ENCODE measurements around the gene RGS7BP.

RGS7BP gene

DNA sequence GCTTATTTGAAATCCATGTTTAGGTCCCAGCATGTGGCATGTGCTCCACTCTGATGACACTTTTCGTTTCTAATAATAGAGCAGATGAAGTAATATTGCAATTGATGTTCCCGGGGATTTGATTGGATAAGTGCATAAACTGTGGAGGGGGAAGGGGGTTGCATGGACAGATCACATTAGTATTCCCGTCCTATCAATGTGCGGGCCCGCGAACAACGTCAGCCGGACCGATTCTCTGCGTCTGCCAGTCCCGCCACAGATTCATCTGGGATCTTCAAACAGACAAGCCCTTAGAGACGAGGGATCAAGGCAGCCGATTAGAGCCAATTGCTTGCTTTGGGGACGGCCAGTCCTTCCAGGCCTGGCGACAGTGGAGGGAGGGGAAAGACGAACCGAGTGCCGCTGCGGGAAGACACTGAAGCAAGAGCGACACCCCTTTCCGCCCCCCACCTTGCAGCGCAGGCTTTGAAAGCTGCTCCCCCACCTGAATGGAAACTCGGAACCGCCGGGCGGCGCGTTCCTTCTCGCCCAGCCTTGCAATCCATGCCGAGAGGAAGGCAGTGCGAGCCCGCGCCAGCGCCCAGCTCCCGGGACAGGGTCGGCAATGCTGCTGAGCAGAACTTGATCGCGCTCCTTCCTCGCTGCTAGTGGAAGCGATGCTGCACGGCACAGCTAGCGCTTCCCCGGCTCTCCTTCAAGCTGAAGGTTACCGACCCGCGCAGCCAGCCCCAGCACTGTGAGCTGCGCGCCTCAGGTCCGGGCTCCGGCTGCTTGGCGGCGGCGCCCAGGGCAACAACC lies at the start of gene RGS7BP:
Gene RGS7BP, plus strand, starts transcription at position 247 of the 798 bp plus-strand sequence. CDS start 610 bp downstream, outside the sequence.
- H3K27ac ChIP-seq (ENCODE audit: low read depth, low read length), result no peak within 1 kb of the TSS

DNA sequence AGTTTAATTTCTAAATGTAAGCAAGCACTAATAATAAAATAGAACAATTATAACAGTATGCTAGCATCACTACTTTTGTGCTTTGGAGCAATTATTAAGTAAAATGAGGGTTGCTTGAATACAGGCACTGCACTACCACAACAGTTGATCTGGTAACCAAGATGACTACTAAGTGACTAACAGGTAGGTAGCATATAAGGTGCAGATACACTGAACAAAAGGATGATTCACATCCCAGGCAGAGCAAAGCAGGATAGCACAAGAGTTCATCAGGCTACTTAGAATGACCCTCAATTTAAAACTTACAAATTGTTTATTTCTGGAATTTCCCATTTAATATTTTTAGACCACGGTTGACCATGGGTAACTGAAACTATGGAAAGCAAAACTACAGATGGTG lies 48.0 kb upstream of the RGS7BP start:
- H3K27ac ChIP-seq (ENCODE audit: low read depth, low read length), result no peak overlapping the region
- H3K4me1 ChIP-seq (ENCODE audit: insufficient read depth, low read length), result no peaks in the 10 kb centered on the region
- H3K27me3 ChIP-seq (ENCODE audit: control insufficient read depth in 1 of 2, insufficient read depth in 2 of 2, low read length in 2 of 2), result no peaks in the 10 kb centered on the region
- no peak overlapping the region for H3K4me3 ChIP-seq (ENCODE audit: low read depth in 1 of 2, low read length in 2 of 2)
- H3K36me3 ChIP-seq (ENCODE audit: insufficient read depth, low read length), result no peaks in the 10 kb centered on the region
- no peak overlapping the region for H3K9ac ChIP-seq (ENCODE audit: low read length)
- H3K9me3 ChIP-seq (ENCODE audit: low read length), result no peaks in the 10 kb centered on the region

More for the DNA sequence above, at the start of gene RGS7BP:
- Histone ChIP-seq H3K9ac (ENCODE audit: low read length) (no peak within 1 kb of the TSS), H3K9me3 (ENCODE audit: low read length) (no peaks in the 10 kb centered on the region), H3K27me3 (ENCODE audit: control insufficient read depth in 1 of 2, insufficient read depth in 2 of 2, low read length in 2 of 2) (peaks cover 3 to 24% of the 10 kb centered on the region in 2 donors), H3K4me3 (ENCODE audit: low read depth in 1 of 2, low read length in 2 of 2) (peak within 1 kb of the TSS in 1 of 2 donors; percentile 35), H3K4me1 (ENCODE audit: insufficient read depth, low read length) (no peaks in the 10 kb centered on the region), H3K36me3 (ENCODE audit: insufficient read depth, low read length) (no peaks in the 10 kb centered on the region)

DNA sequence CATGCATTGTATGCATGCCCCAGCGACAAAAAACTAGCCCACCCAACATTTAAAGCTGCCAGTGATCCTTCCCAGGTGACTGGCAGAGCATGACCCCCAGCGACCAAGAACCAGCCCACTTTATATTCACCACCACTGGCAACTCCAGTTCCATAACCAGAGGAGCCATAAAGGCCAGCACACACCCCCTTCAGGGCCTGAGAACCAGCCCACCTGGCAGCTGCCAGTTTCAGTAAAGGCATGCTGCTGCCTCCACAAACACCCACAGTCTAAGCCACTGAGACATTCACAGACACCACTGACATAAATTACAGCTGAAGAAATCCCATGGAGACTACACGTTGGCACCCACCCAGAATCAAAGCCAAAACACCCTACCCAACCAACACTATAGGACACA lies 46.9 kb upstream of the RGS7BP start:
- no peaks in the 10 kb centered on the region for H3K27me3 ChIP-seq (ENCODE audit: control insufficient read depth in 1 of 2, insufficient read depth in 2 of 2, low read length in 2 of 2)
- H3K4me1 ChIP-seq (ENCODE audit: insufficient read depth, low read length), result no peaks in the 10 kb centered on the region
- no peaks in the 10 kb centered on the region for H3K9me3 ChIP-seq (ENCODE audit: low read length)
- H3K27ac ChIP-seq (ENCODE audit: low read depth, low read length), result no peak overlapping the region
- H3K4me3 ChIP-seq (ENCODE audit: low read depth in 1 of 2, low read length in 2 of 2), result no peak overlapping the region
- no peaks in the 10 kb centered on the region for H3K36me3 ChIP-seq (ENCODE audit: insufficient read depth, low read length)
- H3K9ac ChIP-seq (ENCODE audit: low read length), result no peak overlapping the region

GRCh38 chr5:64462391-64462790 lies 43.4 kb upstream of the RGS7BP start:
- Histone ChIP-seq H3K9me3 (ENCODE audit: low read length) (no peaks in the 10 kb centered on the region), H3K36me3 (ENCODE audit: insufficient read depth, low read length) (no peaks in the 10 kb centered on the region), H3K27ac (ENCODE audit: low read depth, low read length) (no peak overlapping the region), H3K4me1 (ENCODE audit: insufficient read depth, low read length) (no peaks in the 10 kb centered on the region), H3K9ac (ENCODE audit: low read length) (no peak overlapping the region), H3K4me3 (ENCODE audit: low read depth in 1 of 2, low read length in 2 of 2) (no peak overlapping the region), H3K27me3 (ENCODE audit: control insufficient read depth in 1 of 2, insufficient read depth in 2 of 2, low read length in 2 of 2) (no peaks in the 10 kb centered on the region)

DNA sequence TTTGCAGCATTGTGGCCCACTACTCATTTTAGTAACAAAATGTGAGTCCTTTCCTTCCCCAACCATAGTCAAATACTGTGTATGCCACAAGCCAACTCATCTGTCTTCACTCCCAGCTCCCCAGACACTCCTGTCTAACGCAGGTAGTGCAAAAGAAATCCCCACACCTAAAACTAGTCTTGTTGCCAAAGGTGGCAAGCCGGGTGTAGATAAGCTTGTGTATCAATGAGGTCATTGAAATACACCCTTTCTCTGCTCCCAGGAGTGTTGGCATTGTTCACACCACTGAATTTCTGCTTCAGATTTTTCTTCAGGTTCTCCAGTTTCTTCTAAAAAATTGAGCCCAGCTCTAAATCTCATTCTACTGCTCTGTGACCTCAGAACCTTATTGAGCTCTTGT lies 19.7 kb upstream of the RGS7BP start:
- Histone ChIP-seq H3K9me3 (ENCODE audit: low read length) (no peaks in the 10 kb centered on the region), H3K27me3 (ENCODE audit: control insufficient read depth in 1 of 2, insufficient read depth in 2 of 2, low read length in 2 of 2) (no peaks in the 10 kb centered on the region), H3K4me1 (ENCODE audit: insufficient read depth, low read length) (no peaks in the 10 kb centered on the region), H3K4me3 (ENCODE audit: low read depth in 1 of 2, low read length in 2 of 2) (no peak overlapping the region), H3K9ac (ENCODE audit: low read length) (no peak overlapping the region), H3K36me3 (ENCODE audit: insufficient read depth, low read length) (no peaks in the 10 kb centered on the region), H3K27ac (ENCODE audit: low read depth, low read length) (no peak overlapping the region)

DNA sequence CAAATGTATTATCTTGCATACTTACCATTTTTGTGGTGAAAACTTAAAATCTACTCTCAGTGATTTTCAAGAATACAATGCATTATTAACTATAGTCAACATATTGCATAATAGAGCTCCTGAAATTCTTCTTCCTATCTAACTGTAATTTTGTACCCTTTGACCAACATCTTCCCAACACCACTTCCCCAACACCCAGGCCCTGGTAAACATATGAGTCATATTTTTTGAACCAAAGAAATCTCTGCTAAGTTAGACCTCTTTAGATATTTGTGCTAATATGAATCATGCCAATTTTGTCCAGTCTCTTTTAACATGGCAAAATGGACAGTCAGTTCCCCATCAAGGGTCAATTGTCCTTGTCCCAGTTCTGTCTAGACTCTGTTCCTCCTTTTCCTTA lies 18.5 kb upstream of the RGS7BP start:
- Histone ChIP-seq H3K4me3 (ENCODE audit: low read depth in 1 of 2, low read length in 2 of 2) (no peak overlapping the region), H3K27ac (ENCODE audit: low read depth, low read length) (no peak overlapping the region), H3K9me3 (ENCODE audit: low read length) (no peaks in the 10 kb centered on the region), H3K27me3 (ENCODE audit: control insufficient read depth in 1 of 2, insufficient read depth in 2 of 2, low read length in 2 of 2) (no peaks in the 10 kb centered on the region), H3K9ac (ENCODE audit: low read length) (no peak overlapping the region), H3K36me3 (ENCODE audit: insufficient read depth, low read length) (no peaks in the 10 kb centered on the region), H3K4me1 (ENCODE audit: insufficient read depth, low read length) (no peaks in the 10 kb centered on the region)

- Histone ChIP-seq H3K27ac (ENCODE audit: low read depth, low read length) (no peak overlapping the region), H3K9ac (ENCODE audit: low read length) (no peak overlapping the region), H3K27me3 (ENCODE audit: control insufficient read depth in 1 of 2, insufficient read depth in 2 of 2, low read length in 2 of 2) (no peaks in the 10 kb centered on the region), H3K4me3 (ENCODE audit: low read depth in 1 of 2, low read length in 2 of 2) (no peak overlapping the region), H3K4me1 (ENCODE audit: insufficient read depth, low read length) (no peaks in the 10 kb centered on the region), H3K36me3 (ENCODE audit: insufficient read depth, low read length) (no peaks in the 10 kb centered on the region), H3K9me3 (ENCODE audit: low read length) (no peaks in the 10 kb centered on the region)
Observed at GRCh38 chr5:64489857-64490256, 16.0 kb upstream of the RGS7BP start.

DNA sequence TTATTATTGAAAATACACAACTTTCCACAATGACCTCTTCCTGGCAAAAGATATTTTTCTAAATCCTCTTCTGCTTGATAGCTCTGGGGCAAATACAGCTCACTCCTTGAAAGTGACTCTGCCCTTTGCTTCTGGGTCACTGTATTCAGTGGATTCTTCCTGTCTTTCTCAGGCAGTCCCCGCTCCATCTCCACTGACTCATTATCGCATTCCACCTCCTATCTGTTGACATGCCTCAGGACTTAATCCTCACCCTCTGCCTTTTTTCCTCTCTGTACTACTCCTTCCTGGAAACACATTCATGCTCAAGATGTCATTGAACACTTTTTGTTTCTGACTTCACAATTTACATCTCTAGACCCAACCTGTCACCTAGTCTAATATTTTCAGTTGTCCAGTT lies 8.4 kb upstream of the RGS7BP start:
- no peak overlapping the region for H3K4me3 ChIP-seq (ENCODE audit: low read depth in 1 of 2, low read length in 2 of 2)
- H3K9me3 ChIP-seq (ENCODE audit: low read length), result no peaks in the 10 kb centered on the region
- no peak overlapping the region for H3K9ac ChIP-seq (ENCODE audit: low read length)
- H3K27ac ChIP-seq (ENCODE audit: low read depth, low read length), result no peak overlapping the region
- H3K27me3 ChIP-seq (ENCODE audit: control insufficient read depth in 1 of 2, insufficient read depth in 2 of 2, low read length in 2 of 2), result no peaks in the 10 kb centered on the region
- no peaks in the 10 kb centered on the region for H3K4me1 ChIP-seq (ENCODE audit: insufficient read depth, low read length)
- no peaks in the 10 kb centered on the region for H3K36me3 ChIP-seq (ENCODE audit: insufficient read depth, low read length)

- H3K9me3 ChIP-seq (ENCODE audit: low read length), result no peaks in the 10 kb centered on the region
- no peak overlapping the region for H3K4me3 ChIP-seq (ENCODE audit: low read depth in 1 of 2, low read length in 2 of 2)
- H3K36me3 ChIP-seq (ENCODE audit: insufficient read depth, low read length), result no peaks in the 10 kb centered on the region
- H3K27ac ChIP-seq (ENCODE audit: low read depth, low read length), result no peak overlapping the region
- peaks cover 3 to 10% of the 10 kb centered on the region in 2 donors for H3K27me3 ChIP-seq (ENCODE audit: control insufficient read depth in 1 of 2, insufficient read depth in 2 of 2, low read length in 2 of 2)
- H3K4me1 ChIP-seq (ENCODE audit: insufficient read depth, low read length), result no peaks in the 10 kb centered on the region
- H3K9ac ChIP-seq (ENCODE audit: low read length), result no peak overlapping the region
Observed at GRCh38 chr5:64502196-64502595, 3.6 kb upstream of the RGS7BP start.

DNA sequence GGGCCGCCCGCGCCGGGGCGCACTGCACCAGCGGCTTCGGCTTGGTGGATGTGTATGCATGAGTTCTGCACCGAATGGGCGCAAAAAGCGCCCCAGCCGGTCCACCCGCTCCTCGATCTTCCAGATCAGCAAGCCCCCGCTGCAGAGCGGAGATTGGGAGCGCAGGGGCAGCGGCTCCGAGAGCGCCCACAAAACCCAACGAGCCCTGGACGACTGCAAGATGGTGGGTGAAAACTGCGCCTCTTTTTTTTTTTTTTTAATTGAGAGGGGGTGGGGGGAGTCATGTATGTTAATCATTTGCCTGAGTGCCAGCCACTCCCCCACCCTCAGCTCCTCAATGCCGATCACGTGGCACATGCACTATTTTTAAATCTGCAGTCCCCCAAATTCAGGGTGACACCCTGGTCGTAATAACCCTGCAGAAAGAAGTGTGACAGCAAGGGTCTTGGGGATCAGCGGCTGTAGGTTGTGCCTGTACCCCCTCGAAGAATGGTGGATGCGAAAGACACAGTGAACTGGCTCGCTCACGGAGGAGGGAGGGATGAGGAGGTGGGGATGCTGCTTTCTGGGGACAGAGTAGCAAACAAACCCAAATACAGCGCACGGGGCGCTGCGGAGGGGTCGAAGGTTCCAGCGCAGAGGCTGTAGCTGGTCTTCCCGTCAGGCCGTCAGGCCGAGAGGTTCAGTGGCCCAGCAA lies 900 bp downstream of the RGS7BP start:
- H3K9me3 ChIP-seq (ENCODE audit: low read length), result no peaks in the 10 kb centered on the region
- no peaks in the 10 kb centered on the region for H3K36me3 ChIP-seq (ENCODE audit: insufficient read depth, low read length)
- H3K27ac ChIP-seq (ENCODE audit: low read depth, low read length), result no peak overlapping the region
- no peaks in the 10 kb centered on the region for H3K4me1 ChIP-seq (ENCODE audit: insufficient read depth, low read length)
- H3K4me3 ChIP-seq (ENCODE audit: low read depth in 1 of 2, low read length in 2 of 2), result peak overlapping the region in 1 of 2 donors; percentile 35
- no peak overlapping the region for H3K9ac ChIP-seq (ENCODE audit: low read length)
- H3K27me3 ChIP-seq (ENCODE audit: control insufficient read depth in 1 of 2, insufficient read depth in 2 of 2, low read length in 2 of 2), result peaks cover 3 to 24% of the 10 kb centered on the region in 2 donors

DNA sequence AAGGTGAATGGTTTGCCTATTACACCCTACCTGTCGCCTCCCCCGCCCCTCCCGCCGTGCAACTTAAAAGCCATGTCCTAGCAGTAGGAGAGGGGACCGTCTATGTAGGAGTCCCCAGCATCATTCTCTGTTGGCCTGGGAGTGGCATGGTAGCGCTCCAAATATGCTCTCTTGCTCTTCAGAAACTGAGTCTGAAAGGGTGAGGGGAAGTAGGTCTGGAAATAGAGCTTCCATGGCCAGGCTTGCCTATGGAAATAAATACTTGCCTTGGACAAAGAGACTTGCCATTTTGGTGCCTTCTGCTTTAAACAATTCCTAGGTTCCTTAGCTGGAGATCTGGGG lies 1.4 kb downstream of the RGS7BP start:
- H3K4me3 ChIP-seq (ENCODE audit: low read depth in 1 of 2, low read length in 2 of 2), result peak overlapping the region in 1 of 2 donors; percentile 35
- H3K9me3 ChIP-seq (ENCODE audit: low read length), result no peaks in the 10 kb centered on the region
- no peaks in the 10 kb centered on the region for H3K36me3 ChIP-seq (ENCODE audit: insufficient read depth, low read length)
- H3K9ac ChIP-seq (ENCODE audit: low read length), result no peak overlapping the region
- H3K27me3 ChIP-seq (ENCODE audit: control insufficient read depth in 1 of 2, insufficient read depth in 2 of 2, low read length in 2 of 2), result peaks cover 3 to 24% of the 10 kb centered on the region in 2 donors
- H3K27ac ChIP-seq (ENCODE audit: low read depth, low read length), result no peak overlapping the region
- H3K4me1 ChIP-seq (ENCODE audit: insufficient read depth, low read length), result no peaks in the 10 kb centered on the region
